SH-SY5Y (cell line): ENCODE results near the gene CTSD.

Experiments used
- GATA2 ChIP-seq: IDR thresholded peaks from 2 replicates; pipeline ENCODE4 v1.6.1; 2011; ENCODE audit warnings: mild to moderate bottlenecking, low read depth, low read length
- GATA3 ChIP-seq: IDR thresholded peaks from 2 replicates; pipeline ENCODE4 v1.6.1; 2011; ENCODE audit warnings: low read depth, mild to moderate bottlenecking, low read length, moderate library complexity

- TF ChIP-seq GATA2 (no peak), GATA3 (no peak)
Measured at GRCh38 chr11:1779034-1779805, 15.5 kb upstream of the CTSD start.
